ENCODE measurements around the gene DSTYK.

DSTYK gene

DNA sequence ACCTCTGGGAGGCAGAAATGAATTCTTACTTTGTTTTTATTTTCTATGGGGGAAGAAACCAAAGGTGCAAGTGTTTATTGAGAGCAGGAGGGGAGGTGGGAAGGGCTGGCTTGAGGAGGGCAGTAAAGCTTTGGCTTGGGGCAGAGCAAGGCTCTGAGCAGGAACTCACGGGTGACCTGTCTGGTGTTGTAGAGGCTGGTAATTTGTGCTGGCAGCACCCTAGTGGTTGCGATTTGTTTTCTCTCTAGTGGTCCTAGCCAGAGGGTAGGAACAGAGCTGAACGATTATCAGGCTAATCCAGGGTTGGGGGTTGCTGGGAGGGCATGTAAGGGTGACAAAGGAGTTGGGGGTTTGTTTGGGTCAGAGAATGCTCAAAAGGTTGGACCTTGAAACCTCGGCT is 32.9 kb upstream of the DSTYK start:
- no peak overlapping the region for H3K27ac ChIP-seq (ENCODE audit: low read length)
- no peak for TF ChIP-seq EZH2phosphoT487 (IDR thresholded peaks at IDR 0.05; ENCODE audit: low read length)
- TF ChIP-seq, protein P1, sequence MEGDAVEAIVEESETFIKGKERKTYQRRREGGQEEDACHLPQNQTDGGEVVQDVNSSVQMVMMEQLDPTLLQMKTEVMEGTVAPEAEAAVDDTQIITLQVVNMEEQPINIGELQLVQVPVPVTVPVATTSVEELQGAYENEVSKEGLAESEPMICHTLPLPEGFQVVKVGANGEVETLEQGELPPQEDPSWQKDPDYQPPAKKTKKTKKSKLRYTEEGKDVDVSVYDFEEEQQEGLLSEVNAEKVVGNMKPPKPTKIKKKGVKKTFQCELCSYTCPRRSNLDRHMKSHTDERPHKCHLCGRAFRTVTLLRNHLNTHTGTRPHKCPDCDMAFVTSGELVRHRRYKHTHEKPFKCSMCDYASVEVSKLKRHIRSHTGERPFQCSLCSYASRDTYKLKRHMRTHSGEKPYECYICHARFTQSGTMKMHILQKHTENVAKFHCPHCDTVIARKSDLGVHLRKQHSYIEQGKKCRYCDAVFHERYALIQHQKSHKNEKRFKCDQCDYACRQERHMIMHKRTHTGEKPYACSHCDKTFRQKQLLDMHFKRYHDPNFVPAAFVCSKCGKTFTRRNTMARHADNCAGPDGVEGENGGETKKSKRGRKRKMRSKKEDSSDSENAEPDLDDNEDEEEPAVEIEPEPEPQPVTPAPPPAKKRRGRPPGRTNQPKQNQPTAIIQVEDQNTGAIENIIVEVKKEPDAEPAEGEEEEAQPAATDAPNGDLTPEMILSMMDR (IDR thresholded peaks at IDR 0.05; ENCODE audit: low read length): no peak
- TF ChIP-seq EZH2 (optimal IDR thresholded peaks at IDR 0.05; ENCODE audit: low read depth, low read length): no peak
- peaks cover 85% of the 10 kb centered on the region for H3K79me2 ChIP-seq (ENCODE audit: low read length)
- no peaks in the 10 kb centered on the region for H3K27me3 ChIP-seq (replicated peaks; ENCODE audit: insufficient read depth, low read length)
- H2AFZ ChIP-seq (ENCODE audit: low read length): no peak overlapping the region
- no peak overlapping the region for H3K4me2 ChIP-seq (ENCODE audit: low read depth, low read length)
- peaks cover 26% of the 10 kb centered on the region; the same call in 1 of the 2 replicates for H3F3A ChIP-seq (ENCODE audit: insufficient read depth, low read length)
- peaks cover 49% of the 10 kb centered on the region for H3K4me1 ChIP-seq (ENCODE audit: low read length)
- H3K9me2 ChIP-seq (replicated peaks; ENCODE audit: insufficient read depth, low read length): no peaks in the 10 kb centered on the region
- no peaks in the 10 kb centered on the region for H3K9me3 ChIP-seq (replicated peaks; ENCODE audit: insufficient read depth, low read length)
- DNase-seq: no peak
- no peaks in the 10 kb centered on the region for H3K36me3 ChIP-seq (replicated peaks; ENCODE audit: insufficient read depth, low read length)
- no peak overlapping the region for H3K4me3 ChIP-seq (ENCODE audit: low read length)
- H3K9ac ChIP-seq (ENCODE audit: low read length): no peak overlapping the region
- no peaks in the 10 kb centered on the region for H4K20me1 ChIP-seq (ENCODE audit: insufficient read depth, low read length)

DNA sequence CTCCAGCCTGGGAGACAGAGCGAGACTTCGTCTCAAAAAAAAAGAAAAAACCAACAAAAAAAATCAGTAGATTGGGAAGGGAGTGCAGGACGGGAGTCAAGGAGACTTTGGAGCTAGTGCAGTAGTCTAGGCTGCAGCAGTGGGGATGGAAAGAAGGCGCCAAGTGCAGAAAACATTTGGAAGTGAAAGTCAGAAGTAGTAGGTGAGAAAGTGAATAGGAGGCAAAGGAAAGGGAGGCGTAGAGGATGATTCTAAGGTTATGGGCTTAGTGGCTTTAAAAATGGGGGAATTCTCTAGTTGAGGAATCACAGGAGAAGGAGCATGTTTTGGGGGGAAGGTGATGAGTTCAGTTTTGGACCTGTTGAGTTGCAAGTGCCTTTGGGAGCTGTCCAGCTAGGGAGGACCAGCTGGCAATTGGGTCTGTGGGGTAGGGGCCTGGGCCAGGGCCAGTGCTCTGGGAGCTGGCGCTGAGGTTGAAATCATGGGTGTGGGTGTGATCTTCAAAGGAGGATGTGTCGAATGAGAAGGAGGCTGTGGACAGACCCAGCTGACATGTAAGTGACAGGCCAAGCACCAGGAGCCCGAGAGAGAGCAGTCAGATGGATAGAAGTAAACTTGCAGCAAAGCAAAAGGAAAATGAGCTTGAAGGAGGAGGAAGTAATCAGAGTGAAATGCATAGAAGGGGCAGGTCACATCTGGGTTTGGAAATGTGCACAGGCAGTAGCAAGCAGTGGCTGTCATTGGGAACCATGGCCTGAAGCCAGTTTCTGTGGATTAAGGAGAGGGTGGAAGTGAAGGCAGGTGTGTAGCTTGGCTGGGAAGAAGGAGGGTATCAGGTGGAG is 32.1 kb upstream of the DSTYK start:
- H3K79me2 ChIP-seq (ENCODE audit: low read length): peaks cover 85% of the 10 kb centered on the region
- H3F3A ChIP-seq (ENCODE audit: insufficient read depth, low read length): peaks cover 27% of the 10 kb centered on the region
- H3K9me2 ChIP-seq (replicated peaks; ENCODE audit: insufficient read depth, low read length): no peaks in the 10 kb centered on the region
- H3K4me3 ChIP-seq (ENCODE audit: low read length): no peak overlapping the region
- no peaks in the 10 kb centered on the region for H3K9me3 ChIP-seq (replicated peaks; ENCODE audit: insufficient read depth, low read length)
- H2AFZ ChIP-seq (ENCODE audit: low read length): no peak overlapping the region
- no peak for DNase-seq
- H3K27ac ChIP-seq (ENCODE audit: low read length): no peak overlapping the region
- no peaks in the 10 kb centered on the region for H3K36me3 ChIP-seq (replicated peaks; ENCODE audit: insufficient read depth, low read length)
- TF ChIP-seq, protein P1 (IDR thresholded peaks at IDR 0.05; ENCODE audit: low read length): no peak
- TF ChIP-seq EZH2phosphoT487 (IDR thresholded peaks at IDR 0.05; ENCODE audit: low read length): no peak
- no peak for TF ChIP-seq EZH2 (optimal IDR thresholded peaks at IDR 0.05; ENCODE audit: low read depth, low read length)
- no peaks in the 10 kb centered on the region for H4K20me1 ChIP-seq (ENCODE audit: insufficient read depth, low read length)
- H3K9ac ChIP-seq (ENCODE audit: low read length): no peak overlapping the region
- H3K4me2 ChIP-seq (ENCODE audit: low read depth, low read length): no peak overlapping the region
- peaks cover 52% of the 10 kb centered on the region for H3K4me1 ChIP-seq (ENCODE audit: low read length)
- no peaks in the 10 kb centered on the region for H3K27me3 ChIP-seq (replicated peaks; ENCODE audit: insufficient read depth, low read length)

DNA sequence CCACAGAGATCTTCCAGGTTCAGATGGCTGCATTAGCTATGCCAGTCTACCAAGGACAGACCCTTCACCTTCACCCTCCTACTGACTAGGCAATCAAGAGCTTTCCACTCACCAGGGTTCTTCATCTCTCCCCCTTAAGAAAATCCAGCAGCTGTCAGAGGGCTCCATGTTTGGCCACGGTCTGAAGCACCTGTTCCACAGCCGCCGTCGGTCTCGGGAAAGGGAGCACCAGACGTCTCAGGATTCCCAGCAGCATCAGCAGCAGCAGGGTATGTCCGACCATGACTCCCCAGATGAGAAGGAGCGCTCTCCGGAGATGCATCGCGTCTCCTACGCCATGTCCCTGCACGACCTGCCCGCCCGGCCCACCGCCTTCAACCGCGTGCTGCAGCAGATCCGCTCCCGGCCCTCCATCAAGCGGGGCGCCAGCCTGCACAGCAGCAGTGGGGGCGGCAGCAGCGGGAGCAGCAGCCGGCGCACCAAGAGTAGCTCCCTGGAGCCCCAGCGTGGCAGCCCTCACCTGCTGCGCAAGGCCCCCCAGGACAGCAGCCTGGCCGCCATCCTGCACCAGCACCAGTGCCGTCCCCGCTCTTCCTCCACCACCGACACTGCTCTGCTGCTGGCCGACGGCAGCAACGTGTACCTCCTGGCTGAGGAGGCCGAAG is 30.0 kb upstream of the DSTYK start:
- Histone ChIP-seq H3K4me2 (ENCODE audit: low read depth, low read length) (no peak overlapping the region), H2AFZ (ENCODE audit: low read length) (no peak overlapping the region), H3K27ac (ENCODE audit: low read length) (no peak overlapping the region), H3K9me2 (replicated peaks; ENCODE audit: insufficient read depth, low read length) (no peaks in the 10 kb centered on the region), H3K4me1 (ENCODE audit: low read length) (peaks cover 51% of the 10 kb centered on the region), H3K36me3 (replicated peaks; ENCODE audit: insufficient read depth, low read length) (no peaks in the 10 kb centered on the region), H3K4me3 (ENCODE audit: low read length) (no peak overlapping the region), H3K79me2 (ENCODE audit: low read length) (peaks cover 75% of the 10 kb centered on the region), H3K27me3 (replicated peaks; ENCODE audit: insufficient read depth, low read length) (no peaks in the 10 kb centered on the region), H3K9ac (ENCODE audit: low read length) (no peak overlapping the region), H4K20me1 (ENCODE audit: insufficient read depth, low read length) (no peaks in the 10 kb centered on the region), H3F3A (ENCODE audit: insufficient read depth, low read length) (peaks cover 32% of the 10 kb centered on the region), H3K9me3 (replicated peaks; ENCODE audit: insufficient read depth, low read length) (no peaks in the 10 kb centered on the region)
- TF ChIP-seq EZH2 (optimal IDR thresholded peaks at IDR 0.05; ENCODE audit: low read depth, low read length) (no peak), EZH2phosphoT487 (IDR thresholded peaks at IDR 0.05; ENCODE audit: low read length) (no peak)
- TF ChIP-seq, protein P1 (IDR thresholded peaks at IDR 0.05; ENCODE audit: low read length): no peak
- no peak for DNase-seq

Data from MM.1S (cell line).